Fibroblast of mammary gland (primary cell): Measurements from ENCODE around the gene BTN2A1.
A peak's percentile ranks its signal among the peaks of the same experiment; 100 is the strongest.

Source experiments
- DNase-seq: peaks from one replicate; pipeline ENCODE4 v3.0.0-alpha.2; 2010; ENCODE audit warnings: low read depth
- H3K4me3 ChIP-seq: 2 replicates; pipeline ENCODE4 v1.5.1; 2011; ENCODE audit warnings: low read depth, mild to moderate bottlenecking, low read length, moderate library complexity; ENCODE audit not compliant: control insufficient read depth
- TF ChIP-seq, protein P1 (sequence below): conservative IDR thresholded peaks from 2 replicates; pipeline ENCODE4 v1.5.1; 2011; ENCODE audit warnings: low read depth, low read length, inconsistent platforms; ENCODE audit not compliant: control insufficient read depth, insufficient read depth

The BTN2A1 gene

DNA sequence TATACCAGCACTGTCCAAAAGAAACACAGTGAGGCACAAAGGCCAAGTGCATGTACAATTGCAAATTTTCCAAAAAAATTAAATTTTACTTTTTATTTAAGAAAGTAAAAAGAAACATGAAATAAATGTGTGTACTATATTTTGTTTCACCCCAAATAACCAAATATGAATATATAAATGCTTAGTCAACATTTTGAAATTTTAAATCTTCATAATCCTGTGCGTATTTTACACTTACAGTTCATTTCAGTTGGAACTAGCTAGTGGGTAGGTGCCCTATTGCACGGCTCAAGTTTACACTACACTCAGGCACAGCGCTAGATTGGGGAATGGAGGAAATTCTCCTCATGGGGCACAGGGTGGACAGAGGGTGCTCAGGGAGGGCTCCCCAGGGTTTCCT, 35.4 kb upstream of the BTN2A1 start:
- no peak for DNase-seq
- peak overlapping the region; percentile 66 for H3K4me3 ChIP-seq
- TF ChIP-seq, protein P1, sequence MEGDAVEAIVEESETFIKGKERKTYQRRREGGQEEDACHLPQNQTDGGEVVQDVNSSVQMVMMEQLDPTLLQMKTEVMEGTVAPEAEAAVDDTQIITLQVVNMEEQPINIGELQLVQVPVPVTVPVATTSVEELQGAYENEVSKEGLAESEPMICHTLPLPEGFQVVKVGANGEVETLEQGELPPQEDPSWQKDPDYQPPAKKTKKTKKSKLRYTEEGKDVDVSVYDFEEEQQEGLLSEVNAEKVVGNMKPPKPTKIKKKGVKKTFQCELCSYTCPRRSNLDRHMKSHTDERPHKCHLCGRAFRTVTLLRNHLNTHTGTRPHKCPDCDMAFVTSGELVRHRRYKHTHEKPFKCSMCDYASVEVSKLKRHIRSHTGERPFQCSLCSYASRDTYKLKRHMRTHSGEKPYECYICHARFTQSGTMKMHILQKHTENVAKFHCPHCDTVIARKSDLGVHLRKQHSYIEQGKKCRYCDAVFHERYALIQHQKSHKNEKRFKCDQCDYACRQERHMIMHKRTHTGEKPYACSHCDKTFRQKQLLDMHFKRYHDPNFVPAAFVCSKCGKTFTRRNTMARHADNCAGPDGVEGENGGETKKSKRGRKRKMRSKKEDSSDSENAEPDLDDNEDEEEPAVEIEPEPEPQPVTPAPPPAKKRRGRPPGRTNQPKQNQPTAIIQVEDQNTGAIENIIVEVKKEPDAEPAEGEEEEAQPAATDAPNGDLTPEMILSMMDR, result no peak

DNA sequence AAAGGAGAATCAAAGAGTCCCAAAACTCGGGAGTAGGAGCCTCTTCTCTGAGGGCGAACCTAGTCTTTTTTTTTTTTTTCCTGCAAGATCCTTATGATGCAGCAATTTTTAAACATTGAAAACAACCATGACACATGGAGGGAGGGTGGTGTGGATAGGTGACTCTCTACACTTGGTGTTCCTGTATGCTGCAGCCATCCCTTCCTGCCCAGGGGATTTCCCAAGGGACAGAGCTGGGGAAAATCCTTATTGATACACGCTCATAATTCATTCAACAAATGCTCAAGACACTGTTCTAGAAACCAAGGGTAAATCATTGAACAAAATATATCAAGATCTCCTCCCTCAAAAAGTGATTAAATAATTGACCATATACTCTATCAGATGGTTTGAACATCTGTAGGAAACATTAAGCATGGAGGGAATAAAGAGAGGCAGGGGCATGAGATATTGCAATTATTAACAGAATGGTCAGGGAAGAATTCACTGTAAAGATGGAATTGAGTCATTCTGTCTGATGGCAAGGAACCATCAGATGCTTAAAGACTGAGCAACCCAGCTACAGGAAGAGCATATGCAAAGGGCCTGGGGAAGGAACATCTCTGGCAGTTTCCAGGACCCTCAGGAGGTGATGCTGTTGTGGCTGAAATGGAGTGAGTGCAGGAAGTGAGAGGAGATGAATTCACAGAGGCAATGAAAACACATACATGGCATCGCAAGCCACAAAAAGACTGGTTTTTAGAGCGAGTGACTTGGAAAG, 30.9 kb upstream of the BTN2A1 start:
- TF ChIP-seq, protein P1, result no peak
- no peak overlapping the region for H3K4me3 ChIP-seq
- no peak for DNase-seq

DNA sequence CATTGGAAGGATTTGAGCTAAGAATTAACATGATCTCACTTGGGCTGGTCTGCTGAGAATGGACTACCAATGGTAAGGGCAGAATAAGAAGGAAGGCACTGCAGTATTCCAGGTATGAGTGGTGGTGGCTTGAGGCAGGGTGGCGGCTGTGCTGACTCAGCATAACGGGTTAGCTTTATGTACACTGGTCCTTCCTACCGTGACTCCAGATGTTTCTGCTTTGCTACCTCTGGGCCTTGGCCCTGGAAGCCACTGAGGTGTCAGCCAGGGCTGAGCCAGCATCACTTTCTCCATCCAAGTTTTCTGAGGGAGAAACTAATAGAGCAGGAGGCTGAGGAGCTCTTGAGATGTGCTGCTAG, 30.3 kb upstream of the BTN2A1 start:
- TF ChIP-seq, protein P1, result no peak
- no peak for DNase-seq
- no peak overlapping the region for H3K4me3 ChIP-seq

DNA sequence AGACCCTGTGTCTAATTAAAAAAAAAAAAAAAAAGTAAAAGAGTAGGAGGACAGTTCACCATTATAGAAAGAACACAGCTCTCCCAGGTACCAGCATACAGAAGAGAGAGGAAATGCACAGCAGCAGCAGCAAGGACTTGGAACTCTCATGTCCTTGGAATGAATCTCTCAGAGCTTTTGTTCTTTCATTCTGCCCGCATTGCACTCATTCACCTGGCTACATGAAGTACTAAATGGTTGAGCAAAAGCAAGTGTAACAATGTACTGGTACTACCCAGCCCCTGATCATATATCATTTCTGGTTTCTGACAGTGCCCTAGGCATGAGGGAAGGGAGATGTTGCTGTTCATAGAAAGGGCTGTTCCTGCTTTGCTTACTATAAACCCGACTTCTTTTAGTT, 29.5 kb upstream of the BTN2A1 start:
- TF ChIP-seq, protein P1, result no peak
- no peak overlapping the region for H3K4me3 ChIP-seq
- no peak for DNase-seq

DNA sequence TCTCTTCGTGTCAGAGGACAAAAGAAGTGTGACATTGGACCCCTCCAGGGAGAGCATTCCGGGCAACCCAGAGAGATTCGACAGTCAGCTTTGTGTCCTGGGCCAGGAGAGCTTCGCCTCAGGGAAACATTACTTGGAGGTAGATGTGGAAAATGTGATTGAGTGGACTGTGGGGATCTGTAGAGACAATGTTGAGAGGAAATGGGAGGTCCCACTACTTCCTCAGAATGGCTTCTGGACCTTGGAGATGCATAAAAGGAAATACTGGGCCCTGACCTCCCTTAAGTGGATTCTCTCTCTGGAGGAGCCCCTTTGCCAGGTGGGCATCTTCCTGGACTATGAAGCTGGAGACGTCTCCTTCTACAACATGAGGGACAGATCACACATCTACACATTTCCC, 27.0 kb upstream of the BTN2A1 start:
- no peak for DNase-seq
- TF ChIP-seq, protein P1, result no peak

DNA sequence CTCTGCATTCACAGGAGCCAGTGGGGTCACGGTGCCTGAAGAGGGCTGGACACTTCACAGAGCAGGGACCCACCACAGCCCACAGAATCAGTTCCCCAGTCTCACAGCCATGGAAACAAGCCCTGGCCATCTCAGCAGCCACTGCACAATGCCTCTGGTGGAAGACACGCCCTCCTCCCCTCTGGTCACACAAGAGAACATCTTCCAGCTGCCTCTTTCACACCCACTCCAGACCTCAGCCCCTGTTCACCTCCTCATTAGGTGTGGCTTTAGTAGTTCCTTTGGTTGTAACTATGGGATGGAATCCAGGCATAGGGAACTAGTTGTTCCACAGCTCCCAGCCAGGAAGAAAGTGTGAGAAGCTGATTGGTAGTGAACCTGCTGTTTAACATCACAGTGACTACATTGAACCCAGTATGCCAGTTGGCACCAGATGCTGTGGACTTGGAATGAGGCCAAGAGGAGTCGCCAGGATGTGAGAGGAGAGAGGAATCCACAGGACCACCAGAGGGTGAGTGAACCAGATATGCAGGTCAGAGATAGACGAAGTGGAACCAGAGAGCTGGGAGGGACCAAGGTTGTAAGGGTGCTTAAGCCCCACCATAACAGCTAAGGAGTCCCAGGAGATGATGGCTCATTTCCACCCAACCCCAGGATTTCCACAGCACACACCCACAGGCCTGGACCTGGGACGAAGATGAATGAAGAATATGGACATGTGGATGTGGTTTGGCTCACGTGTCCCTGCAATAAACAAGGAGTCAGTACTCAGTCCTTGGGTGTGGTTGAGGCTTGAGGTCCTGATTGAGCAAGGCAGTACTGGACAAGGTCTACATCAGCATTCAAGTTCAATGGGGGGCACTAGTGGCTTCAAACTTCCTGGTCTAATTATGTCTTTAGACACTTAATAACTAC, 26.2 kb upstream of the BTN2A1 start:
- no peak overlapping the region for H3K4me3 ChIP-seq
- TF ChIP-seq, protein P1, result no peak
- peak; percentile 94 for DNase-seq

More for the DNA sequence above, 27.0 kb upstream of the BTN2A1 start:
- no peak overlapping the region for H3K4me3 ChIP-seq
